SK-N-SH (cell line): ENCODE measurements around the gene CHST12. TPM values are rescaled to one million over a fixed set of nuclear protein-coding genes. Genes with fewer than 3 reads are reported as not detected.
A peak's percentile ranks its signal among the peaks of the same experiment; 100 is the strongest.

Experiments used
- CTCF ChIA-PET: fragments of 300-600, 350-600 bp; formaldehyde crosslinking; extraction: SDS; loops from one replicate; lab custom pipeline; 2021; lab: Yijun Ruan, JAX
- POLR2A ChIA-PET: fragments of 350-600 bp; sonication (Branson Sonifier 250); formaldehyde crosslinking; extraction: SDS; loops from one replicate; lab custom pipeline; 2020; ENCODE audit warnings: antibody characterized with exemption, inconsistent platforms; lab: Yijun Ruan, JAX
- DNase-seq: peaks from one replicate; pipeline ENCODE4 v3.0.0; 2012
- H2AFZ ChIP-seq: fragments of 200-600 bp; sonication (generic); 2 replicates; pipeline ENCODE4 v1.8.1; 2016; ENCODE audit warnings: antibody characterized with exemption, mild to moderate bottlenecking, low read depth
- H3F3A ChIP-seq: fragments of 200-600 bp; sonication (generic); replicated peaks from 2 replicates; pipeline ENCODE3; 2016; ENCODE audit warnings: antibody characterized with exemption, mild to moderate bottlenecking; ENCODE audit not compliant: insufficient read depth
- H3K27ac ChIP-seq, 2 experiments: fragments of 200-500 bp in 1 of 2; fragments of 200-600 bp in 1 of 2; sonication (Bioruptor generic) in 1 of 2; sonication (generic), shearing (Covaris generic) in 1 of 2; 2 replicates each; pipeline versions ENCODE4 v1.5.1 to v1.6.1; 2014 to 2016; ENCODE audit warnings: low read depth in 2 of 2, inconsistent platforms in 1 of 2, low read length in 1 of 2, mild to moderate bottlenecking in 1 of 2, mixed read lengths in 1 of 2
- H3K27me3 ChIP-seq: fragments of 200-600 bp; sonication (generic), shearing (Covaris generic); 2 replicates; pipeline ENCODE4 v1.6.1; 2016; ENCODE audit warnings: mixed run types; ENCODE audit not compliant: insufficient read depth
- H3K36me3 ChIP-seq, 2 experiments: fragments of 200-500 bp in 1 of 2; fragments of 200-600 bp in 1 of 2; sonication (Bioruptor generic) in 1 of 2; sonication (generic) in 1 of 2; replicated peaks in 1 of 2; 2 replicates each; pipeline versions ENCODE3 to v1.5.1; 2014 to 2016; ENCODE audit warnings: low read length in 1 of 2, mild to moderate bottlenecking in 1 of 2; ENCODE audit not compliant: insufficient read depth in 2 of 2, control insufficient read depth in 1 of 2
- H3K4me1 ChIP-seq, 2 experiments: fragments of 200-500 bp in 1 of 2; fragments of 200-600 bp in 1 of 2; sonication (Bioruptor generic) in 1 of 2; sonication (generic), shearing (Covaris generic) in 1 of 2; 2 replicates each; pipeline versions ENCODE4 v1.5.1 to v1.6.1; 2014 to 2016; ENCODE audit warnings: low read depth in 1 of 2, low read length in 1 of 2, mixed run types in 1 of 2; ENCODE audit not compliant: insufficient read depth in 2 of 2, control insufficient read depth in 1 of 2
- H3K4me2 ChIP-seq: fragments of 200-600 bp; sonication (generic), shearing (Covaris generic); 2 replicates; pipeline ENCODE4 v1.6.1; 2017; ENCODE audit warnings: mixed run types
- H3K4me3 ChIP-seq, 2 experiments: fragments of 200-500 bp in 1 of 2; fragments of 200-600 bp in 1 of 2; sonication (Bioruptor generic) in 1 of 2; sonication (generic), shearing (Covaris generic) in 1 of 2; 2 replicates each; pipeline versions ENCODE4 v1.5.1 to v1.8.1; 2014 to 2016; ENCODE audit warnings: low read depth in 2 of 2, inconsistent platforms in 1 of 2, low read length in 1 of 2, mild to moderate bottlenecking in 1 of 2, mixed read lengths in 1 of 2, moderate library complexity in 1 of 2
- H3K79me2 ChIP-seq: fragments of 200-600 bp; sonication (generic); 2 replicates; pipeline ENCODE4 v1.8.1; 2017; ENCODE audit warnings: mild to moderate bottlenecking; ENCODE audit not compliant: insufficient read depth
- H3K9ac ChIP-seq: fragments of 200-600 bp; sonication (generic); 2 replicates; pipeline ENCODE4 v1.6.1; 2017; ENCODE audit warnings: mixed run types
- H3K9me2 ChIP-seq: fragments of 200-600 bp; sonication (generic); 2 replicates; pipeline ENCODE4 v1.6.1; 2017; ENCODE audit warnings: mixed run types
- H3K9me3 ChIP-seq: fragments of 200-600 bp; sonication (generic); 2 replicates; pipeline ENCODE4 v1.6.1; 2017; ENCODE audit warnings: mixed run types, mild to moderate bottlenecking, moderate library complexity
- H4K20me1 ChIP-seq: fragments of 200-600 bp; sonication (generic); 2 replicates; pipeline ENCODE4 v1.6.1; 2017; ENCODE audit warnings: mild to moderate bottlenecking, mixed run types; ENCODE audit not compliant: insufficient read depth
- CHD2 ChIP-seq: fragments of 150-350 bp; IDR thresholded peaks from 2 replicates; pipeline ENCODE4 v1.6.1; 2018; ENCODE audit warnings: low read length; ENCODE audit not compliant: partially characterized antibody
- CTCF ChIP-seq: fragments of 200-600 bp; sonication (generic); IDR thresholded peaks from 2 replicates; pipeline ENCODE4 v1.6.1; 2017; ENCODE audit warnings: antibody characterized with exemption, mild to moderate bottlenecking, moderate library complexity
- ELF1 ChIP-seq: IDR thresholded peaks from 2 replicates; pipeline ENCODE4 v1.4.0; 2012
- FOXM1 ChIP-seq: IDR thresholded peaks from 2 replicates; pipeline ENCODE4 v1.4.0; 2012; ENCODE audit warnings: low read depth, mild to moderate bottlenecking
- IRF3 ChIP-seq: fragments of 150-350 bp; IDR thresholded peaks from 2 replicates; pipeline ENCODE4 v1.6.1; 2016; ENCODE audit warnings: mild to moderate bottlenecking, low read depth, low read length
- JUND ChIP-seq: IDR thresholded peaks from 2 replicates; pipeline ENCODE4 v1.4.0; 2012
- MAX ChIP-seq: IDR thresholded peaks from 2 replicates; pipeline ENCODE4 v1.4.0; 2012; ENCODE audit warnings: low read depth
- MEF2A ChIP-seq: IDR thresholded peaks from 2 replicates; pipeline ENCODE4 v1.4.0; 2012; ENCODE audit warnings: low read depth, borderline replicate concordance
- NFIC ChIP-seq: IDR thresholded peaks from 2 replicates; pipeline ENCODE4 v1.4.0; 2012; ENCODE audit warnings: borderline replicate concordance
- NRF1 ChIP-seq: IDR thresholded peaks from 2 replicates; pipeline ENCODE4 v1.6.1; 2012; ENCODE audit warnings: low read depth, mild to moderate bottlenecking, low read length
- PBX3 ChIP-seq: IDR thresholded peaks from 2 replicates; pipeline ENCODE4; 2012
- RAD21 ChIP-seq: IDR thresholded peaks from 2 replicates; pipeline ENCODE4 v1.6.1; 2012; ENCODE audit warnings: mild to moderate bottlenecking, low read length
- RFX5 ChIP-seq: IDR thresholded peaks from 2 replicates; pipeline ENCODE4 v1.6.1; 2012; ENCODE audit warnings: mild to moderate bottlenecking, improper control_type of control experiment, low read length
- RXRA ChIP-seq: IDR thresholded peaks from 2 replicates; pipeline ENCODE4 v1.4.0; 2012; ENCODE audit warnings: low read depth, mild to moderate bottlenecking, borderline replicate concordance
- SIN3A ChIP-seq: IDR thresholded peaks from 2 replicates; pipeline ENCODE4 v1.6.1; 2012; ENCODE audit warnings: low read depth, mild to moderate bottlenecking, low read length, moderate library complexity, borderline replicate concordance
- SMC3 ChIP-seq: IDR thresholded peaks from 2 replicates; pipeline ENCODE4 v1.6.1; 2012; ENCODE audit warnings: low read depth, low read length, improper control_type of control experiment
- TCF12 ChIP-seq: IDR thresholded peaks from 2 replicates; pipeline ENCODE4 v1.4.0; 2012
- TEAD4 ChIP-seq: IDR thresholded peaks from 2 replicates; pipeline ENCODE4 v1.4.0; 2012; ENCODE audit warnings: mild to moderate bottlenecking, borderline replicate concordance; ENCODE audit not compliant: insufficient read depth
- USF2 ChIP-seq: fragments of 150-350 bp; IDR thresholded peaks from 2 replicates; pipeline ENCODE4 v1.6.1; 2017; ENCODE audit warnings: antibody characterized with exemption, low read length, low read depth, borderline replicate concordance
- WGBS: methylation state at CpG from one replicate; pipeline ENCODE4 v1.1.6; 2017; ENCODE audit warnings: low lambda C conversion rate; 5-methylcytosine and 5-hydroxymethylcytosine counted together
- polyA plus RNA-seq, 3 experiments: library from polyadenylated mRNA; depleted of rRNA; stranded (reverse); fragments of >200 nt; gene quantifications; 2 replicates each; pipeline ENCODE4 v1.2.3, GENCODE V29; 2012

The CHST12 gene
- polyA plus RNA-seq, 1 of the 3 experiments (the other 2 are of a cell fraction): 32.7 TPM

- no peaks in the 10 kb centered on the region for H3K27me3 ChIP-seq
- H3K79me2 ChIP-seq: no peaks in the 10 kb centered on the region
- DNase-seq: no peak
- peaks cover 7 to 14% of the 10 kb centered on the region in 2 experiments; a peak in 2 of 4 replicates for H3K4me1 ChIP-seq
- no peak overlapping the region for H3K4me2 ChIP-seq
- H3K9me2 ChIP-seq: no peaks in the 10 kb centered on the region
- no peak overlapping the region for H2AFZ ChIP-seq
- WGBS: 84% methylated on average over 4 of the region's 4 CpGs
- TF ChIP-seq SIN3A (no peak), MEF2A (no peak), MAX (no peak), PBX3 (no peak), RXRA (no peak), RFX5 (no peak), TCF12 (no peak), IRF3 (no peak), NFIC (no peak), FOXM1 (no peak)
- H3K9me3 ChIP-seq: no peaks in the 10 kb centered on the region
- CTCF ChIA-PET: interaction anchor here (1.4 kb wide), 1 partner anchor 14 kb away, joined by 3 read pairs; no protein-coding TSS in a partner anchor
- no peak overlapping the region for H3K4me3 ChIP-seq
- no peaks in the 10 kb centered on the region for H4K20me1 ChIP-seq
- H3K36me3 ChIP-seq: no peaks in the 10 kb centered on the region
- H3F3A ChIP-seq: peaks cover 32% of the 10 kb centered on the region
- POLR2A ChIA-PET: no interaction called here
- no peak overlapping the region for H3K27ac ChIP-seq
- no peak overlapping the region for H3K9ac ChIP-seq
These were observed 4.9 kb upstream of the CHST12 start for GRCh38 chr7:2398506-2398905.

GRCh38 chr7:2399848-2400587 is 3.4 kb upstream of the CHST12 start:
- Histone ChIP-seq H3K27ac (peak overlapping the region; percentile 80 to 83), H3K9ac (peak overlapping the region; percentile 56), H2AFZ (peak overlapping the region; percentile 67), H3K79me2 (peaks cover 13% of the 10 kb centered on the region), H3K9me3 (no peaks in the 10 kb centered on the region), H3K4me3 (peak overlapping the region in 1 of 2 experiments; percentile 4; a peak in 1 of 4 replicates), H3K4me1 (peaks cover 10 to 21% of the 10 kb centered on the region in 2 experiments; a peak in 2 of 4 replicates), H3K27me3 (no peaks in the 10 kb centered on the region), H3F3A (peaks cover 32% of the 10 kb centered on the region), H3K9me2 (no peaks in the 10 kb centered on the region), H4K20me1 (no peaks in the 10 kb centered on the region), H3K4me2 (peak overlapping the region; percentile 60), H3K36me3 (no peaks in the 10 kb centered on the region)
- CTCF ChIA-PET: interaction anchor here (1.0 to 1.1 kb wide), 4 partner anchors 8 to 71 kb away, joined by 3 to 7 read pairs (median 3); no protein-coding TSS in a partner anchor
- peak; percentile 72 for DNase-seq
- WGBS: 24% methylated on average over 6 of the region's 6 CpGs
- POLR2A ChIA-PET: interaction anchor here (1.5 kb wide), 1 partner anchor 46 kb away, joined by 5 read pairs; no protein-coding TSS in a partner anchor
- TF ChIP-seq SMC3: no peak
- no peak for TF ChIP-seq USF2
- no peak for TF ChIP-seq RAD21
- peak; percentile 74 for TF ChIP-seq MEF2A
- TF ChIP-seq RXRA: no peak; the same call in 1 of the 2 replicates
- TF ChIP-seq JUND: no peak
- no peak for TF ChIP-seq CHD2
- no peak for TF ChIP-seq IRF3
- TF ChIP-seq TEAD4: peak; percentile 81
- TF ChIP-seq MAX: peak; percentile 52; the same call in 1 of the 2 replicates
- no peak for TF ChIP-seq ELF1
- no peak for TF ChIP-seq CTCF
- peak; percentile 94 for TF ChIP-seq NFIC
- TF ChIP-seq NRF1: no peak
- no peak for TF ChIP-seq RFX5
